ENCODE measurements around the gene ZBED5.
A peak's percentile ranks its signal among the peaks of the same experiment; 100 is the strongest.
"Not testable (repeated sequence)": the region's sequence is repeated elsewhere in the genome, so short reads cannot be mapped to it uniquely, and the experiment has no call there.

ZBED5 gene

DNA sequence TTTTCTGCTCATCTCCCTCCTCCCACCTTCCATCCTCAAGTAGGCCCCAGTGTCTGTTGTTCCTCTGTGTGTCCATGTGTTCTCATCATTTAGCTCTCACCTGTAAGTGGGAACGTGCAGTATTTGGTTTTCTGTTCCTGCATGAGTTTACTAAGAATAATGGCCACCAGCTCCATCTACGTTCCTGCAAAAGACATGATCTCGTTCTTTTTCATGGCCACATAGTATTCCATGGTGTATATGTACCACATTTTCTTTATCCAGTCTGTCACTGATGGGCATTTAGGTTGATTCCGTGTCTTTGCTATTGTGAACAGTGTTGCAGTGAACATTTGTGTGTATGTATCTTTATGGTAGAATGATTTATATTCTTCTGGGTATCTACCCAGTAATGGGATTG, 21.0 kb downstream of the ZBED5 start:
- DNase-seq = not testable (repeated sequence)

- no peak for DNase-seq
Observed at GRCh38 chr11:10829139-10829538, 28.7 kb downstream of the ZBED5 start.

- DNase-seq = no peak
Observed at GRCh38 chr11:10828402-10828801, 29.5 kb downstream of the ZBED5 start.

- no peak for DNase-seq
Observed at GRCh38 chr11:10824888-10825287, 33.0 kb downstream of the ZBED5 start.

GRCh38 chr11:10823152-10823579, 34.7 kb downstream of the ZBED5 start:
- DNase-seq = no peak

DNA sequence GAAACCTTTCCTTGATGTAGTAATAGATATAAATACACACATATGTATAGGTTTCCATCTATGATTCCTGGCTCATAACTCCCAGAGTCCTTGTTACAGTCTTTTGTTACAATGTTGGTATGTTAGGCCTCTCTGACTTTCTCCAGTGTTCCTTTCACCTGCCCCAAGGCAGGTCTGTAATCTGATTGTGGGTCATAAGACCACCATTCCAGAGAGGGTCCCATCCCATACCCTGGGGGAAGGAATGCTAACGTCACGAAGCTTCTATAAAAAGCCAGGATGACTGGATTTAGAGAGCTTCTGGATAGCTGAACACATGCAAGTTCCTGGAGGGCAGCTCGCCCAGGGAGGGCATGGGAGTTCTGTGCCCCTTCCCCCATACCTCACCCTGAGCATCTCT, 35.4 kb downstream of the ZBED5 start:
- not testable (repeated sequence) for DNase-seq

DNA sequence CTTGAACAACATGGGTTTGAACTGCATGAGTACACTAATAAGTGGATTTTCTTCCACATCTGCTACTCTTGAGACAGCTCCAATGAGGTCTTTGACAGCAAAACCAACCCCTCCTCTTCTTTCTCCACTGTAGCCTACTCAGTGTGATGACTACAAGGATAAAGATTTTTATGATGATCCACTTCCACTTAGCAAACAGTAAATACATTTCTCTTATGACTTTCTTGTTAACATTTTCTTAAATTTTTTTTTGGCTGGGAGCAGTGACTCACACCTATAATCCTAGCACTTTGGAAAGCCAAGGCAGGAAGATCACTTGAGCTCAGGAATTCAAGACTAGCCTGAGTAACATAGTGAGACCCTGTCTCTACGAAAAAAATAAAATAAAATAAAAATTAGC, 39.3 kb downstream of the ZBED5 start:
- no peak for DNase-seq

DNA sequence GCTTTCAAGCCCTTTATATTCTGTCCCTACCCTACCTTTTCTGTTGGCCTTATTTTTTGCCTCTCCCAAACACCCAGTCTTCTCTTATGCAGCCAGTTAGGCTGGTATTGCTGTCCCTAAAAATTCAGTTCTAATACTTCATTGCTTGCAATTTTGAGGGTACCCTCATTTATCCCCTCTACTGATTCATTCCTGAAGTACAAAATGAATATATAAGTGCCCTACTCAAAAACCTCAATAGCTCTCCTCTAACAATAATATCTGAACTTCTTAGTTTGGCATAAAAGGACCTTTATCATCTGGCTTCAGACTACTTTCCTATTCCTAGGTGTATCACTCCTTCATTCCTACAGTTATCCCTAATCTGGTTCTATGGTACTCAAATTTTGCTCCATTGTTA, 43.9 kb downstream of the ZBED5 start:
- no peak for DNase-seq

DNA sequence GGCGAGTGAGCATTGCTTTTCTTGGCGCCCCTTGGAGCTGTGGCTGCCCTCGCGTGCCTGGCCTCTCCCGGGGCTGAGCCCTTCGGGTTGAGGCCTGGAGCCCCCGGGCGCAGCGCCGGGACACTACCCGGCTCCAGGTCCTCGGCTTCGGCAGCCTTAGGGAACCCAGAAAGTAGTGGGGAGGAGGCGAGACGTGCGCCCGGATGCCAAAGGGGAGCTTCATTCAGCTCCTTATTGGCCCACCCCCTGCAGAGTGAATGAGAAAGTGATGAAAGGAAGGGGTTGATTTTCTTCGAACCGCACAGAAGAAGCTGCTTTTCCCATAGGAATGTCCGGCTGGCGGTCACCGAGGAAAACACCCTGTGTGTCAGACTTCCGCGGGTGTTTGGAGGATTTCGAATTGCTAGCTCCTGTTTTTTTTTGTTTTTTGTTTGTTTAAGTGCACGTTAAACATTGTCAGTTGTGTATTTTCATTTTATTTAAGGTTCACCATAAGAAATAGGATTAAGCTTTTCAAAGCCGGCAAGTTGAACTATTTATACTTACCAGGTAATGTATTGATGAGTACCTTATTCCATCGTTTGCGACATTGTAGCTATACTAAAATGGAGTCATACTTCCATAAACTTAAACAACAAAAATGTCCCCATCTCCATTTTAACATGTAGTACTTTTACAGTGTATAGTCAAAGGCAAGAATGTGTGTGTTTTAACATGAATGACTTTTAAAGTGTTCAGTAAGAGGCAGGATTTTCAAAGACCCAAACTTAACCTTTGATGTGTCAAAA, 48.3 kb downstream of the ZBED5 start:
- no peak for DNase-seq

GRCh38 chr11:10808553-10809372, 49.1 kb downstream of the ZBED5 start, which contains the start of gene EIF4G2:
TSS of gene EIF4G2 (minus strand) at chr11:10808926.
- peak; percentile 98 for DNase-seq

DNA sequence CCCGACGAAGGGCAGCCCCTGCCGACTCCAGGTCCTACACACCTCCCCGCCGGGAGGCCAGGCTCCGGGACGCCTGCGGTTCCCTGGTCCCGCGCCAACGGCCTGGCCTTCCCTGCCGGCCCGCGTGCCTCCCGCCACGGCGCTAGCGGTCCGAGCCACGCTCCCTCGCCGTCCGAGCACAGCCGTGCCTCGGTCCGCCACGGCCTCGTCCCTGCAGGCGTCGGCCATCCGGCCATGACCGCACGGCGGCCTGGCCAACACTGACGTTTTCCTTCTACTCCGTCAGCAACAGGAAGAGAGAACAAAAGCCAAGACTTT, 49.7 kb downstream of the ZBED5 start:
- no peak for DNase-seq

GRCh38 chr11:10807493-10808234, 50.2 kb downstream of the ZBED5 start:
- peak; percentile 53 for DNase-seq

DNA sequence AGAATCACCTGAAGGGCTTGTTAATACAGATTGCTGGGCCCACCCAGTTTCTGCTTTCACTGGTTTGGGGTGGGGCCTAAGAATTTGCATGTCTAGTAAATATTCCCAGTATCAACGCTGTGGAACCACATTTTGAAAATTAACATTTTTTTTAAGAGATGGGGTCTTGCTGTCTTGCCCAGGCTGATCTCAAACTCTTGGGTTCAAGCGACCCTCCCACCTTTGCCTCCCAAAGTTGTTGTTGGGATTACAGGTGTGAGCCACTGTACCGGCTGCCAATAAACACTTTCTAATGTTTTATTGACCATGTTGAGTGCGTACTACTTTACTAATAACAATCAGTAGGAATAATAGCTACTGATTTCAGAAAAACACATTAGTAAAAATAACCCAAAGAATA, 51.6 kb downstream of the ZBED5 start:
- no peak for DNase-seq

- DNase-seq = no peak
Observed at GRCh38 chr11:10805741-10806140, 52.1 kb downstream of the ZBED5 start.

DNA sequence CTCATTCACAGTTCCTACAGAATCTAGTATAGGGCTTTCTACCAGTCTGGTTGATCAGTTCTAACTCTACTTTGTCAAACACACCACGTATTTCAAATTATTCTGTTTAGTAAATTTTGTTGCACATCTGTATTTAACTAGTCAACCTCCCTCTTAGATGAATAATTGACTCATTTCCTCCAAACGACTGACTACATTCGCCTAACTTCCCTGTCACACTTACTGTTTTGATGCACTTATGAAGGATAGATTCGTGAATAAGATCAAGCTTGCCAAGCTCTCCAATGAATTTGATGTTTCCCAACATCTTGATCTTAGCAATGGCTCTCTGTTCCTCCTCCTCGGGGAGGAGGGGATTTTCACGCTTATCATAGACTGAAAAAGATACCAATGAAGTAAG, 54.2 kb downstream of the ZBED5 start:
- DNase-seq = no peak

Data from activated CD4-positive, alpha-beta T cell treated with anti-CD3 and anti-CD28 coated beads for 48 hours (primary cell).